ENCODE results near the gene SMARCA4.
A peak's percentile ranks its signal among the peaks of the same experiment; 100 is the strongest.

SMARCA4 gene

GRCh38 chr19:11017275-11018035 lies 56.6 kb downstream of the SMARCA4 start:
- DNase-seq = no peak

- DNase-seq = no peak
These were observed 57.3 kb downstream of the SMARCA4 start for GRCh38 chr19:11018179-11018578.

GRCh38 chr19:11018763-11019162 lies 57.9 kb downstream of the SMARCA4 start:
- no peak for DNase-seq

- no peak for DNase-seq
These were observed 58.4 kb downstream of the SMARCA4 start for GRCh38 chr19:11019262-11019661.

GRCh38 chr19:11019824-11020223 lies 59.0 kb downstream of the SMARCA4 start:
- DNase-seq = no peak

GRCh38 chr19:11020423-11020822 lies 59.6 kb downstream of the SMARCA4 start:
- no peak for DNase-seq

- DNase-seq = no peak
These were observed 60.3 kb downstream of the SMARCA4 start for GRCh38 chr19:11020982-11021759.

- no peak for DNase-seq
These were observed 60.9 kb downstream of the SMARCA4 start for GRCh38 chr19:11021760-11022144.

- no peak for DNase-seq
These were observed 62.2 kb downstream of the SMARCA4 start for GRCh38 chr19:11023016-11023415.

- DNase-seq = no peak
These were observed 62.9 kb downstream of the SMARCA4 start for GRCh38 chr19:11023710-11024109.

GRCh38 chr19:11024259-11024658 lies 63.4 kb downstream of the SMARCA4 start:
- DNase-seq = no peak

GRCh38 chr19:11025006-11025405 lies 64.2 kb downstream of the SMARCA4 start:
- DNase-seq = no peak

- DNase-seq = no peak
These were observed 64.6 kb downstream of the SMARCA4 start for GRCh38 chr19:11025445-11025844.

- no peak for DNase-seq
These were observed 65.2 kb downstream of the SMARCA4 start for GRCh38 chr19:11025997-11026396.

- no peak for DNase-seq
These were observed 66.6 kb downstream of the SMARCA4 start for GRCh38 chr19:11027381-11027780.

- DNase-seq = no peak
These were observed 67.3 kb downstream of the SMARCA4 start for GRCh38 chr19:11028146-11028545.

- DNase-seq = no peak
These were observed 70.7 kb downstream of the SMARCA4 start for GRCh38 chr19:11031421-11032070.

- DNase-seq = no peak
These were observed 72.4 kb downstream of the SMARCA4 start for GRCh38 chr19:11033251-11033650.

- no peak for DNase-seq
These were observed 72.9 kb downstream of the SMARCA4 start for GRCh38 chr19:11033763-11034162.

- DNase-seq = no peak
These were observed 73.8 kb downstream of the SMARCA4 start for GRCh38 chr19:11034449-11035213.

GRCh38 chr19:11035441-11036377 lies 74.9 kb downstream of the SMARCA4 start:
- peak; percentile 54 to 81 (median 76) for DNase-seq

GRCh38 chr19:11038511-11038910 lies 77.7 kb downstream of the SMARCA4 start:
- DNase-seq = no peak

Data from stimulated activated naive CD4-positive, alpha-beta T cell (primary cell).